Activated naive CD4-positive, alpha-beta T cell treated with anti-CD3 and anti-CD28 coated beads, Interleukin-2, amount 50 U/mL, for 72 hours (primary cell): ENCODE results near the gene UBTD2. TPM values are rescaled to one million over a fixed set of nuclear protein-coding genes. Genes with fewer than 3 reads are reported as not detected.

Experiments
- ATAC-seq, 2 donors: fragments of 150-1000 bp; cut with Tn5 transposase; 2 replicates each; pipeline ENCODE4 v1.10.0; 2021; ENCODE audit warnings: mild to moderate bottlenecking in 2 of 2, moderate library complexity in 2 of 2
- DNase-seq, 2 donors: peaks; one replicate each; pipeline ENCODE4 v3.0.0; 2021 to 2022; ENCODE audit warnings: low spot score in 2 of 2
- H3K27ac Mint-ChIP-seq, 2 donors: one replicate each; pipeline ENCODE4 v1.8.0; 2022; ENCODE audit warnings: mild to moderate bottlenecking in 2 of 2, mixed read lengths in 2 of 2
- H3K36me3 Mint-ChIP-seq, 2 donors: one replicate each; pipeline ENCODE4 v1.8.0; 2022; ENCODE audit warnings: mixed read lengths in 2 of 2
- H3K9me3 Mint-ChIP-seq, 2 donors: one replicate each; pipeline ENCODE4 v1.8.0; 2022; ENCODE audit warnings: mixed read lengths in 2 of 2
- total RNA-seq, 2 donors: library from RNA; stranded (reverse); gene quantifications; one replicate each; pipeline ENCODE4 v1.2.3, GENCODE V29; 2022

The UBTD2 gene
- total RNA-seq, 2 donors from 2014 or later, result 4.4 to 5.3 TPM

GRCh38 chr5:172278356-172278755 lies 5.2 kb downstream of the UBTD2 start:
- H3K9me3 Mint-ChIP-seq, result no peaks in the 10 kb centered on the region
- ATAC-seq, result no peak
- no peak overlapping the region for H3K27ac Mint-ChIP-seq
- H3K36me3 Mint-ChIP-seq, result peaks cover 0 to 20% of the 10 kb centered on the region in 2 donors
- no peak for DNase-seq

GRCh38 chr5:172276214-172276613 lies 7.3 kb downstream of the UBTD2 start:
- H3K27ac Mint-ChIP-seq, result peak overlapping the region in 1 of 2 donors; percentile 62
- DNase-seq (no peak), ATAC-seq (no peak)
- H3K36me3 Mint-ChIP-seq, result peaks cover 0 to 20% of the 10 kb centered on the region in 2 donors
- H3K9me3 Mint-ChIP-seq, result no peaks in the 10 kb centered on the region

GRCh38 chr5:172274951-172275753 lies 8.4 kb downstream of the UBTD2 start:
- H3K9me3 Mint-ChIP-seq, result no peaks in the 10 kb centered on the region
- H3K36me3 Mint-ChIP-seq, result peaks cover 0 to 20% of the 10 kb centered on the region in 2 donors
- ATAC-seq (peak; percentile 91 to 92), DNase-seq (peak; percentile 49 to 80)
- H3K27ac Mint-ChIP-seq, result peak overlapping the region; percentile 62 to 67

GRCh38 chr5:172267943-172268342 lies 15.6 kb downstream of the UBTD2 start:
- no peak for DNase-seq
- H3K36me3 Mint-ChIP-seq, result peaks cover 5 to 7% of the 10 kb centered on the region in 2 donors
- H3K27ac Mint-ChIP-seq, result no peak overlapping the region
- peaks cover 0 to 4% of the 10 kb centered on the region in 2 donors for H3K9me3 Mint-ChIP-seq
- no peak for ATAC-seq

- Mint-ChIP-seq H3K36me3 (peaks cover 5 to 7% of the 10 kb centered on the region in 2 donors), H3K27ac (no peak overlapping the region), H3K9me3 (peaks cover 0 to 4% of the 10 kb centered on the region in 2 donors)
- ATAC-seq, result no peak
- DNase-seq, result no peak
Observed at GRCh38 chr5:172266676-172267092, 16.9 kb downstream of the UBTD2 start.

- no peak overlapping the region for H3K27ac Mint-ChIP-seq
- DNase-seq, result no peak
- no peak for ATAC-seq
- peaks cover 0 to 4% of the 10 kb centered on the region in 2 donors for H3K9me3 Mint-ChIP-seq
- H3K36me3 Mint-ChIP-seq, result peaks cover 5 to 7% of the 10 kb centered on the region in 2 donors
Observed at GRCh38 chr5:172266071-172266675, 17.4 kb downstream of the UBTD2 start.

- Mint-ChIP-seq H3K36me3 (peaks cover 5 to 7% of the 10 kb centered on the region in 2 donors), H3K27ac (no peak overlapping the region), H3K9me3 (peaks cover 0 to 4% of the 10 kb centered on the region in 2 donors)
- ATAC-seq (no peak), DNase-seq (no peak)
Observed at GRCh38 chr5:172264815-172265395, 18.7 kb downstream of the UBTD2 start.

- DNase-seq (no peak), ATAC-seq (no peak)
- Mint-ChIP-seq H3K27ac (no peak overlapping the region), H3K9me3 (peaks cover 3 to 7% of the 10 kb centered on the region in 2 donors), H3K36me3 (peaks cover 16 to 51% of the 10 kb centered on the region in 2 donors)
Observed at GRCh38 chr5:172255444-172255843, 28.1 kb downstream of the UBTD2 start.

GRCh38 chr5:172252501-172252900 lies 31.1 kb downstream of the UBTD2 start:
- Mint-ChIP-seq H3K27ac (no peak overlapping the region), H3K36me3 (peaks cover 13 to 48% of the 10 kb centered on the region in 2 donors), H3K9me3 (peaks cover 7 to 8% of the 10 kb centered on the region in 2 donors)
- DNase-seq (no peak), ATAC-seq (no peak)

GRCh38 chr5:172251419-172251818 lies 32.1 kb downstream of the UBTD2 start:
- DNase-seq (no peak), ATAC-seq (no peak)
- peaks cover 7 to 8% of the 10 kb centered on the region in 2 donors for H3K9me3 Mint-ChIP-seq
- H3K36me3 Mint-ChIP-seq, result peaks cover 13 to 43% of the 10 kb centered on the region in 2 donors
- H3K27ac Mint-ChIP-seq, result no peak overlapping the region

- ATAC-seq (no peak), DNase-seq (no peak)
- peaks cover 13 to 30% of the 10 kb centered on the region in 2 donors for H3K36me3 Mint-ChIP-seq
- H3K27ac Mint-ChIP-seq, result no peak overlapping the region
- peaks cover 7 to 8% of the 10 kb centered on the region in 2 donors for H3K9me3 Mint-ChIP-seq
Observed at GRCh38 chr5:172248637-172249036, 34.9 kb downstream of the UBTD2 start.

- H3K9me3 Mint-ChIP-seq, result peaks cover 0 to 4% of the 10 kb centered on the region in 2 donors
- no peak overlapping the region for H3K27ac Mint-ChIP-seq
- ATAC-seq (no peak), DNase-seq (no peak)
- H3K36me3 Mint-ChIP-seq, result peaks cover 8 to 26% of the 10 kb centered on the region in 2 donors
Observed at GRCh38 chr5:172245703-172246125, 37.9 kb downstream of the UBTD2 start.

GRCh38 chr5:172245046-172245445 lies 38.5 kb downstream of the UBTD2 start:
- peaks cover 4 to 20% of the 10 kb centered on the region in 2 donors for H3K36me3 Mint-ChIP-seq
- DNase-seq (no peak), ATAC-seq (no peak)
- H3K9me3 Mint-ChIP-seq, result peaks cover 0 to 4% of the 10 kb centered on the region in 2 donors
- H3K27ac Mint-ChIP-seq, result no peak overlapping the region

- H3K9me3 Mint-ChIP-seq, result no peaks in the 10 kb centered on the region
- peaks cover 0 to 14% of the 10 kb centered on the region in 2 donors for H3K36me3 Mint-ChIP-seq
- ATAC-seq, result no peak
- DNase-seq, result no peak
- H3K27ac Mint-ChIP-seq, result no peak overlapping the region
Observed at GRCh38 chr5:172243302-172243701, 40.3 kb downstream of the UBTD2 start.

- ATAC-seq (no peak), DNase-seq (no peak)
- Mint-ChIP-seq H3K9me3 (no peaks in the 10 kb centered on the region), H3K27ac (no peak overlapping the region), H3K36me3 (peaks cover 0 to 13% of the 10 kb centered on the region in 2 donors)
Observed at GRCh38 chr5:172238334-172238733, 45.2 kb downstream of the UBTD2 start.

- no peak overlapping the region for H3K27ac Mint-ChIP-seq
- no peaks in the 10 kb centered on the region for H3K9me3 Mint-ChIP-seq
- DNase-seq, result no peak
- H3K36me3 Mint-ChIP-seq, result peaks cover 7 to 15% of the 10 kb centered on the region in 2 donors
- ATAC-seq, result no peak
Observed at GRCh38 chr5:172235827-172236736, 47.5 kb downstream of the UBTD2 start.
